B cell (primary cell): ENCODE results near the gene ATG4C. TPM values are rescaled to one million over a fixed set of nuclear protein-coding genes. Genes with fewer than 3 reads are reported as not detected.

Experiments
- ATAC-seq: fragments of 200-7000 bp; cut with Tn5 transposase; one replicate; pipeline ENCODE4 v1.10.0; 2021; ENCODE audit warnings: low read depth, mild to moderate bottlenecking, moderate number of reproducible peaks, moderate library complexity
- CTCF ChIA-PET: fragments of 350-600 bp; sonication (Branson Sonifier 250); formaldehyde crosslinking; loops from one replicate; lab custom pipeline; 2021; ENCODE audit warnings: antibody characterized with exemption, inconsistent platforms; lab: Charles Lee
- POLR2A ChIA-PET: fragments of 350-600 bp; sonication (Branson Sonifier 250); formaldehyde crosslinking; loops from one replicate; lab custom pipeline; 2021; ENCODE audit warnings: antibody characterized with exemption; lab: Charles Lee
- DNase-seq: peaks from one replicate; pipeline ENCODE4 v3.0.0; 2013
- H2AFZ ChIP-seq: 2 replicates; pipeline ENCODE4 v1.6.1; 2012; ENCODE audit warnings: mild to moderate bottlenecking, low read depth, low read length; ENCODE audit not compliant: insufficient read depth, poor library complexity, severe bottlenecking
- H3K27ac ChIP-seq, 2 donors: 1 replicate in 1 of 2; 2 replicates in 1 of 2; pipeline ENCODE4 v1.5.1; 2012 to 2013; ENCODE audit warnings: low read length in 2 of 2, mild to moderate bottlenecking in 2 of 2, moderate library complexity in 1 of 2
- H3K27me3 ChIP-seq, 4 experiments: fragments of 200-600 bp in 1 of 4; sonication (generic) in 1 of 4; replicated peaks in 1 of 4; 1 replicate in 2 of 4; 2 replicates in 2 of 4; pipeline versions ENCODE4 v1.6.1 to v1.7.0; 2013 to 2016; ENCODE audit warnings: low read length in 3 of 4, mild to moderate bottlenecking in 2 of 4, mixed read lengths in 1 of 4, moderate library complexity in 1 of 4; ENCODE audit not compliant: insufficient read depth in 4 of 4, control insufficient read depth in 3 of 4; ENCODE audit errors: control extremely low read depth in 1 of 4
- H3K36me3 ChIP-seq, 2 experiments: replicated peaks in 1 of 2; 1 replicate in 1 of 2; 2 replicates in 1 of 2; pipeline versions ENCODE4 v1.6.1 to v1.7.1; 2013; ENCODE audit warnings: low read length in 1 of 2; ENCODE audit not compliant: insufficient read depth in 2 of 2, control insufficient read depth in 1 of 2; ENCODE audit errors: control extremely low read depth in 1 of 2, extremely low read depth in 1 of 2
- H3K4me1 ChIP-seq, 2 donors: fragments of 200-600 bp in 1 of 2; sonication (generic) in 1 of 2; 1 replicate in 1 of 2; 2 replicates in 1 of 2; pipeline versions ENCODE4 v1.5.1 to v1.6.1; 2013 to 2017; ENCODE audit warnings: low read length in 2 of 2; ENCODE audit not compliant: control insufficient read depth in 2 of 2, insufficient read depth in 2 of 2
- H3K4me2 ChIP-seq: replicated peaks from 2 replicates; pipeline ENCODE3; 2012; ENCODE audit warnings: mild to moderate bottlenecking, low read depth, low read length; ENCODE audit not compliant: poor library complexity, severe bottlenecking
- H3K4me3 ChIP-seq, 5 experiments: fragments of 200-600 bp in 1 of 5; sonication (generic) in 1 of 5; 1 replicate in 3 of 5; 2 replicates in 2 of 5; pipeline versions ENCODE4 v1.5.1 to v1.7.0; 2011 to 2016; ENCODE audit warnings: low read length in 4 of 5, mild to moderate bottlenecking in 4 of 5, low read depth in 2 of 5, control low read depth in 1 of 5, moderate library complexity in 1 of 5; ENCODE audit not compliant: insufficient read depth in 1 of 5; ENCODE audit errors: control extremely low read depth in 1 of 5, extremely low read depth in 1 of 5
- H3K79me2 ChIP-seq: fragments of 200-600 bp; sonication (generic); one replicate; pipeline ENCODE4 v1.6.0; 2016; ENCODE audit warnings: low read length; ENCODE audit not compliant: control insufficient read depth, insufficient read depth
- H3K9ac ChIP-seq: fragments of 200-600 bp; sonication (generic); 2 replicates; pipeline ENCODE4 v1.6.1; 2017; ENCODE audit warnings: mild to moderate bottlenecking, low read length, moderate library complexity
- H3K9me3 ChIP-seq, 3 donors: one replicate each; pipeline versions ENCODE4 v1.6.1 to v1.7.1; 2013; ENCODE audit warnings: low read length in 2 of 3; ENCODE audit not compliant: control insufficient read depth in 2 of 3, insufficient read depth in 1 of 3; ENCODE audit errors: control extremely low read depth in 1 of 3
- H4K20me1 ChIP-seq: 2 replicates; pipeline ENCODE4 v1.6.0; 2012; ENCODE audit warnings: mild to moderate bottlenecking, low read length; ENCODE audit not compliant: insufficient read depth, control insufficient read depth, poor library complexity, severe bottlenecking
- H3K27ac Mint-ChIP-seq: one replicate; pipeline ENCODE4 v1.8.0; 2021; ENCODE audit warnings: mixed read lengths
- H3K27me3 Mint-ChIP-seq: one replicate; pipeline ENCODE4 v1.8.0; 2021; ENCODE audit warnings: mixed read lengths
- H3K4me1 Mint-ChIP-seq: one replicate; pipeline ENCODE4 v1.8.0; 2021; ENCODE audit warnings: mixed read lengths
- H3K4me3 Mint-ChIP-seq: one replicate; pipeline ENCODE4 v1.8.0; 2021; ENCODE audit warnings: mixed read lengths
- H3K9me3 Mint-ChIP-seq: one replicate; pipeline ENCODE4 v1.8.0; 2022; ENCODE audit warnings: mixed read lengths; ENCODE audit not compliant: insufficient read depth
- EZH2 ChIP-seq: IDR thresholded peaks from 2 replicates; pipeline ENCODE4 v1.6.1; 2012; ENCODE audit warnings: borderline replicate concordance, low read depth, mild to moderate bottlenecking, moderate library complexity, low read length; ENCODE audit not compliant: insufficient read depth, poor library complexity, severe bottlenecking
- WGBS: methylation state at CpG from one replicate; pipeline ENCODE4 v1.1.5; 2013; ENCODE audit warnings: missing lambda C conversion rate; ENCODE audit not compliant: insufficient coverage; 5-methylcytosine and 5-hydroxymethylcytosine counted together
- intact Hi-C: fragments of 100-400 bp; cut with micrococcal nuclease; formaldehyde crosslinking; loops from one replicate; pipeline ENCODE4 v1.10.0; 2022
- polyA plus RNA-seq: library from polyadenylated mRNA; depleted of rRNA; stranded (reverse); fragments of >200 nt; gene quantifications from 2 replicates; pipeline ENCODE4 v1.2.3, GENCODE V29; 2012
- total RNA-seq, 2 donors: library from RNA; stranded (reverse); fragments of 120-200 nt in 1 of 2; gene quantifications; 1 replicate in 1 of 2; 2 replicates in 1 of 2; pipeline versions ENCODE4 v1.2.3 to v1.2.4, GENCODE V29; 2013 to 2022
- TF ChIP-seq, protein P1 (sequence below): fragments of 200-600 bp; IDR thresholded peaks from one replicate; pipeline ENCODE4 v1.8.0; 2022; ENCODE audit warnings: antibody characterized with exemption, mild to moderate bottlenecking

Gene ATG4C
- total and polyA plus RNA-seq, 2 donors (not counting 1 experiment from before 2014, with no cell fraction given): 7.1 to 30.8 TPM

DNA sequence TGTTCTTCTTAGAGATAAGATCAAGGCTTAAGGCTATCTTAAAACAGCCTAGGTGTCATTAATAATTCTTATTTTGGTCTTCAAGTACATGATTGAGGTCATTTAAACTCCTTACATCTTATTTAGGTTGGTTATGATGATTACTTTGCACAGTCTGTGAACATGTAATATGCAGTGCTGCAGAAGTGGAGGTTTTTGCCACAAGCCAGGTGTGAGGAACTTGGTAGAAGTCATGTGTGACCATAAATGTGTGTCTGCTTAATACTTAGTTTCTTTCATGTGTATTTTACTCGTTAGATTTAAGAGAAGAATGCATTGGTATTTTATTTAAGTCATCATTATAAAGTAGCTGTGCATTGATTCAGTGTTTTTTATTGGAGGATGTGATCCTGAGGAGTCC lies 10.1 kb downstream of the ATG4C start:
- peak overlapping the region in 1 of 5 experiments; percentile 25 for H3K4me3 ChIP-seq
- TF ChIP-seq, protein P1, sequence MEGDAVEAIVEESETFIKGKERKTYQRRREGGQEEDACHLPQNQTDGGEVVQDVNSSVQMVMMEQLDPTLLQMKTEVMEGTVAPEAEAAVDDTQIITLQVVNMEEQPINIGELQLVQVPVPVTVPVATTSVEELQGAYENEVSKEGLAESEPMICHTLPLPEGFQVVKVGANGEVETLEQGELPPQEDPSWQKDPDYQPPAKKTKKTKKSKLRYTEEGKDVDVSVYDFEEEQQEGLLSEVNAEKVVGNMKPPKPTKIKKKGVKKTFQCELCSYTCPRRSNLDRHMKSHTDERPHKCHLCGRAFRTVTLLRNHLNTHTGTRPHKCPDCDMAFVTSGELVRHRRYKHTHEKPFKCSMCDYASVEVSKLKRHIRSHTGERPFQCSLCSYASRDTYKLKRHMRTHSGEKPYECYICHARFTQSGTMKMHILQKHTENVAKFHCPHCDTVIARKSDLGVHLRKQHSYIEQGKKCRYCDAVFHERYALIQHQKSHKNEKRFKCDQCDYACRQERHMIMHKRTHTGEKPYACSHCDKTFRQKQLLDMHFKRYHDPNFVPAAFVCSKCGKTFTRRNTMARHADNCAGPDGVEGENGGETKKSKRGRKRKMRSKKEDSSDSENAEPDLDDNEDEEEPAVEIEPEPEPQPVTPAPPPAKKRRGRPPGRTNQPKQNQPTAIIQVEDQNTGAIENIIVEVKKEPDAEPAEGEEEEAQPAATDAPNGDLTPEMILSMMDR: no peak
- no peak for TF ChIP-seq EZH2
- peak; percentile 76 for ATAC-seq
- H4K20me1 ChIP-seq: no peaks in the 10 kb centered on the region
- ChIA-PET CTCF (no interaction called here), POLR2A (no interaction called here)
- H3K27me3 ChIP-seq: no peaks in the 10 kb centered on the region
- Mint-ChIP-seq H3K4me1 (peaks cover 48% of the 10 kb centered on the region), H3K27me3 (no peaks in the 10 kb centered on the region), H3K27ac (peak overlapping the region; percentile 86), H3K9me3 (no peaks in the 10 kb centered on the region), H3K4me3 (peak overlapping the region; percentile 28)
- peaks cover 76% of the 10 kb centered on the region for H3K79me2 ChIP-seq
- peak overlapping the region; percentile 57 for H3K4me2 ChIP-seq
- H3K9ac ChIP-seq: peak overlapping the region; percentile 32
- intact Hi-C loops: loop anchor here (1.0 kb wide), 1 partner anchor 10 kb away; the partner anchor contains the start of gene ATG4C
- H3K9me3 ChIP-seq: no peaks in the 10 kb centered on the region
- DNase-seq: peak; percentile 56
- H3K4me1 ChIP-seq: peaks cover 38 to 51% of the 10 kb centered on the region in 2 donors
- H3K36me3 ChIP-seq: peaks cover 0 to 1% of the 10 kb centered on the region in 2 experiments
- no peak overlapping the region for H2AFZ ChIP-seq
- WGBS: no CpG with 5 or more reads among the region's 1 CpG
- H3K27ac ChIP-seq: peak overlapping the region; percentile 47 to 83

DNA sequence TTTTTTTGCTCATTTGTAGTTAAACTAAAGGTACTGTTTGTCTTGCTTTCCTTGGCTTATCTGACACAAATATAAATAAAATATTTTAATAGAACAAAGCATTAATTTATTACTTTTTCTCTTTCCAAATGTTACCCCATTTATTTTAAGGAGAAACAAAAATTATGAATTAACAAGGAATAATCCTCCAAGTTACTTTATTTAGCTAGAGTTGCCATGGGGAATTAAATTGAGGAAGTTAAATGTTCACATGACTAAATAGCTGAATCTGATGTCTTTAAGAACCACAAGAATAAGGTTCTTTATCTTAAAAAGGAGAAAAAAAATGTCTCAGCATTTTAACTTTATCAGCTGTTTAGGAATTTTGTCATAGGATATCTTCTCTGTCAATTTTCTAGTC lies 12.3 kb downstream of the ATG4C start:
- CTCF ChIA-PET: interaction anchor here (0.7 to 1.5 kb wide), 2 partner anchors 10 to 46 kb away, joined by 3 to 4 read pairs; no protein-coding TSS in a partner anchor
- Histone ChIP-seq H3K9me3 (no peaks in the 10 kb centered on the region), H3K9ac (peak overlapping the region; percentile 27), H2AFZ (no peak overlapping the region), H3K27ac (peak overlapping the region; percentile 36 to 83), H3K27me3 (no peaks in the 10 kb centered on the region), H3K4me3 (peak overlapping the region in 1 of 5 experiments; percentile 48), H3K4me1 (peaks cover 48 to 67% of the 10 kb centered on the region in 2 donors), H3K36me3 (peaks cover 0 to 1% of the 10 kb centered on the region in 2 experiments), H3K4me2 (peak overlapping the region; percentile 53), H3K79me2 (peaks cover 64% of the 10 kb centered on the region), H4K20me1 (no peaks in the 10 kb centered on the region)
- DNase-seq (peak; percentile 71), ATAC-seq (no peak)
- Mint-ChIP-seq H3K27ac (peak overlapping the region; percentile 76), H3K27me3 (no peaks in the 10 kb centered on the region), H3K9me3 (no peaks in the 10 kb centered on the region), H3K4me3 (peak overlapping the region; percentile 47), H3K4me1 (peaks cover 61% of the 10 kb centered on the region)
- POLR2A ChIA-PET: interaction anchor here (0.7 kb wide), 1 partner anchor 24 kb away, joined by 3 read pairs; no protein-coding TSS in a partner anchor
- no peak for TF ChIP-seq EZH2
- TF ChIP-seq, protein P1: no peak
- intact Hi-C loops: loop anchor here (2.0 kb wide), 1 partner anchor 15 kb away; no protein-coding TSS in a partner anchor
